ENCODE measurements around the gene ABCC11.

The ABCC11 gene

DNA sequence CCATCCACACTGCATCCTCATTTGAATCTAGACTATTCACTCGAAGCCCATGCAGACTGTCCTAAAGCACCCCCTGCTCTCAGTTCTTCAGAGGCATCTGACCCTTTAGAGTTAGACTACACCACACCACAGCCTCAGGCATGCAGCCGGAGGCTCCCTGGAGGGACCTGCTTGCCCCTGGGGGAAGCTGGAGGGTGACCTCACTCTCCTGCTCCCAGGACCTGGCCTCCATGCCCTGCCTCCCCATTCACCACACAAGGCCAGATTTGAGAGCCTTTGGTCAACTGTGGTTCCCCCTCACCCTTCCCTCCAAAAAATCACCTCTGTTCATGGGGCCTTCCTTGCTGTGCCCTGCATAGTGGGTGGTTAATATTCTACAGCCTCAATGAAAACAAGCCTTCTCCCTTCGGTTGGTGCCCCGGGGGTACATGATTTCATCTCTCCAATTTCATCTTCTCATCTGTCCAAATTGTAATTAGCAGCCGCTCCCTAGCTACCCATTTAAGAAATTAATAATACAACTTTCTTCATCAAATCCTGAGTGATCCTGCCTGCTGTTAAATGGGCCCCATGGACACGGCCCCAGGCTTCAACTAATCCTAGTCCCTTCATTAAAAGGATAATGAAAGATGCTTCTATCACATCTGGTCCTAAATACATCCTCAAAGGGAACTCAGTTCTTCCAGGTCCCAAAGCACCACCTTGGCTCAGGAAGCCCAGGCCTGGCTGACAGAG, 116.0 kb downstream of the ABCC11 start:
- H3K4me3 ChIP-seq (ENCODE audit: low read depth, low read length) = no peak overlapping the region
- TF ChIP-seq, protein P1, sequence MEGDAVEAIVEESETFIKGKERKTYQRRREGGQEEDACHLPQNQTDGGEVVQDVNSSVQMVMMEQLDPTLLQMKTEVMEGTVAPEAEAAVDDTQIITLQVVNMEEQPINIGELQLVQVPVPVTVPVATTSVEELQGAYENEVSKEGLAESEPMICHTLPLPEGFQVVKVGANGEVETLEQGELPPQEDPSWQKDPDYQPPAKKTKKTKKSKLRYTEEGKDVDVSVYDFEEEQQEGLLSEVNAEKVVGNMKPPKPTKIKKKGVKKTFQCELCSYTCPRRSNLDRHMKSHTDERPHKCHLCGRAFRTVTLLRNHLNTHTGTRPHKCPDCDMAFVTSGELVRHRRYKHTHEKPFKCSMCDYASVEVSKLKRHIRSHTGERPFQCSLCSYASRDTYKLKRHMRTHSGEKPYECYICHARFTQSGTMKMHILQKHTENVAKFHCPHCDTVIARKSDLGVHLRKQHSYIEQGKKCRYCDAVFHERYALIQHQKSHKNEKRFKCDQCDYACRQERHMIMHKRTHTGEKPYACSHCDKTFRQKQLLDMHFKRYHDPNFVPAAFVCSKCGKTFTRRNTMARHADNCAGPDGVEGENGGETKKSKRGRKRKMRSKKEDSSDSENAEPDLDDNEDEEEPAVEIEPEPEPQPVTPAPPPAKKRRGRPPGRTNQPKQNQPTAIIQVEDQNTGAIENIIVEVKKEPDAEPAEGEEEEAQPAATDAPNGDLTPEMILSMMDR (IDR thresholded peaks at IDR 0.05; ENCODE audit: low read depth, low read length) = no peak

DNA sequence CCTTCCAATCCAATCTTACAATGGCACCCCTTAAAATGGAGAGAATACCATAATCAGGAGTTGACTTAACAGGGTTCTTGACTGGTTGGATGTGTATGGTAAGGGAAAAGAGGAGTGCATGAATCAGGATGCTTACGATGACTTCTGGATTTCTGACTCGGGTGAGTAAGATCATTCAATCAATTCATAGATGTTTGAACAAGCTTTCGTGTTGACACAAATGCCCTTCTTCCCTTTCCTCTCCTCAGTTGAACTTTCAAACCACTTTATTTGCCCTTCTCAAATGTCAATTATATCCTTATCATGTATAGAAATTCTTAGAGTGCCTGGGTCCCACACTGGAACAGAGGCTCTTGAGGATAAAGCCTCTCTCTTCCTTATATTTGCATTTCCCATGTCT, 117.4 kb downstream of the ABCC11 start:
- no peak overlapping the region for H3K4me3 ChIP-seq (ENCODE audit: low read depth, low read length)
- TF ChIP-seq, protein P1 (IDR thresholded peaks at IDR 0.05; ENCODE audit: low read depth, low read length) = no peak

DNA sequence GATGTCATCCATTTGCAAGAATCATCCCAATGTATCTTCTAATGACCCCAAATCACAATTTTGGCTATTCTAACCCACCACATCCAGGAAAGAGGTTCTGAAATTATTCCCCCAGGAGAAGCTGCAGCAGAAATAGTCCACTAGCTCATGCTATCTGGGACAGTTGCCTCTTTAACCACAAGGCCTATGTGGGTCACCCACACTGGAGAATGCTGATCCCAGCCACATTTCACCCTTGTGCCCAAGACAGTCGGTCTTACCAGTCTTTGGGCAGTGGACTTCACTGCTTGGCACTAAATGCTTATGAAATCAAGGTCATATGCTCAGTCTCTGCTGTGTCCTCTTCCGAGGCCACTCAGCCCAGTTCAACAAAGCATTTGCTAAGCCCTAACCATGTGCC, 118.6 kb downstream of the ABCC11 start:
- TF ChIP-seq, protein P1 (IDR thresholded peaks at IDR 0.05; ENCODE audit: low read depth, low read length) = no peak

DNA sequence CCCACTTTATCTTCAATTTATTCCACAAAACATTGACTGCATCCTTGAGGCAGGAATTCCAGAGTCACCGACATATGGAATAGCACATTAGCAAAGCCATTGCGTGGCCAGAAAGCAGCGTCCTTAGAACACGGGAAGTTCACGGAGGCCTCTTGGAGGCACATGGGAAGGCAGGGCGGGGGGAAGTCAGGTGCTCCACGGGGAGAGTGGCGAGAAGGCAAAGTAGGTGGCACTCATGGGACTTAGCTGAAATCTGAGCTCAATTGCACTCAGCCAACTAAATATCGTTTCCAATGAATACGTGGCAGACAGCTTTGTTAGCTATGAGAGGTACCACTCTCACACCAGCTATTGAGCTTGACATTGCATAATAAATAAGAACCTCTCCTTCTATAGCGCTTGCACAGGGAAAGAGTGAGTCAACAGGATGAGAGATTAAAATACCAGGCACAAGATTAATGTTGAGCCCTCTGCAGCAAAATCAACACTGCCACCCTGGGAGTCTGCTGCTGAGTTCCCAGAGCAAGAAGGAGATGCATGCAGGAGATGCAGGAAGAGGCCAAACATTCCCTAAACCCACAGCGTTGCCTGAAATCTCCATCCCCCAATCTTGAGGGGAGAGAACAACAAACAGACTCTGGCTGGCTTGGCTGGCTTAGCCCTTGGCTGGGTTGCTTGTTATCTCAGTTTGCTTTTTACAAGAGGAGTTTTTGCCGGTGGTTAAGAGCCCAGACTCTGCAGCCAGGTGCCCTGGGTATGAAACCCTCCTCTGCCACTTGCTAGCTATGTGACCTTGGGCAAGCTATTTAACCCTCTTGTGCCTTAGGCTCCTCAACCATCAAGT, 120.3 kb downstream of the ABCC11 start:
- H3K4me3 ChIP-seq (ENCODE audit: low read depth, low read length) = no peak overlapping the region
- TF ChIP-seq, protein P1 (IDR thresholded peaks at IDR 0.05; ENCODE audit: low read depth, low read length) = no peak

More for the DNA sequence above, 118.6 kb downstream of the ABCC11 start:
- no peak overlapping the region for H3K4me3 ChIP-seq (ENCODE audit: low read depth, low read length)

DNA sequence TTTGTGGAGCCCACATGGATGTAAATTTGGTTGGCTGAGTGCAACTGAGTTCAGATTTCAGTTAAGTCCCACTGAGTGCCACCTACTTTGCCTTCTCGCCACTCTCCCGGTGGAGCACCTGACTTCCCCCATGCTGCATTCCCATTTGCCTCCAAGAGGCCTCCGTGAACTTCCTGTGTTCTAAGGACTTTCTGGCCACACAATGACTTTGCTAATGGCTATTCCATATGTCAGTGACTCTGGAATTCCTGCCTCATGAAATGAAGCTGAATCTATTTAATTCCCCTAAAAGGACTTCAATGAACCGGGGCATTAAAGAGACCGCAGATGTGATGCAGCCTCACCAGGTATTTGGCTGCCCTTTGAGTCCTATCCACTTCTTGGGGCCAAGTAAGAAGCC, 121.5 kb downstream of the ABCC11 start:
- H3K4me3 ChIP-seq (ENCODE audit: low read depth, low read length) = no peak overlapping the region
- TF ChIP-seq, protein P1 (IDR thresholded peaks at IDR 0.05; ENCODE audit: low read depth, low read length) = no peak

DNA sequence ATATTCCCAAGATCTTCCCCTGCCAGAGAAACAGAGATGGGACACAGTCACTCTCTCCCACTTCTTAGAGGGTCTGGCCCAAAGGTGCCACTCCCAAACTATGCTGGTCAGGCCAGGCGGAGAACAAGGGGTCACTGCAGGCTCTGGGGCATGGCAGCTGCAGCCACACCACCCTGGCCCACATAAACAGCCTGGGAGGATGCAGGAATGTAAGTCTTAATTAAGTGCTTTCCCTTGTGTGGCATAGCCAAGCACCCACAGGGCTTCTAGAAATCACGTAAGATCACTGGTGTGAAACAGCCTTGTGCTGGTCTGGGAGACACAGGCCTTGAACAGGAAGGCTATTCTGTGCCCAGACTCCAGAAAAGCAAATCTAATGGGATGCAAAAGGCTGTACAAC, 123.1 kb downstream of the ABCC11 start:
- no peak overlapping the region for H3K4me3 ChIP-seq (ENCODE audit: low read depth, low read length)
- TF ChIP-seq, protein P1 (IDR thresholded peaks at IDR 0.05; ENCODE audit: low read depth, low read length) = no peak
